Esophagus squamous epithelium (tissue), 5 donors: ENCODE measurements around the gene SYDE1. TPM values are rescaled to one million over a fixed set of nuclear protein-coding genes. Genes with fewer than 3 reads are reported as not detected.

ENCODE experiments used
- DNase-seq: peaks from one replicate; lab custom pipeline; 2025; lab: John Stamatoyannopoulos, UW
- H3K27ac ChIP-seq, 4 donors: fragments of 200-600 bp; sonication (generic); one replicate each; pipeline ENCODE4 v1.5.1; 2016 to 2019; ENCODE audit warnings: mild to moderate bottlenecking in 1 of 4
- H3K27me3 ChIP-seq, 4 donors: fragments of 200-600 bp; sonication (generic); 1 replicate in 3 of 4; 2 replicates in 1 of 4; pipeline versions ENCODE4 v1.5.1 to v1.6.0; 2017 to 2021; ENCODE audit warnings: antibody characterized with exemption in 1 of 4
- H3K36me3 ChIP-seq, 3 donors: fragments of 200-600 bp; sonication (generic); one replicate each; pipeline ENCODE4 v1.5.1; 2016 to 2019
- H3K4me1 ChIP-seq, 3 donors: fragments of 200-600 bp; sonication (generic); one replicate each; pipeline ENCODE4 v1.5.1; 2017 to 2019
- H3K4me3 ChIP-seq, 4 donors: fragments of 200-600 bp; sonication (generic); 1 replicate in 3 of 4; 2 replicates in 1 of 4; pipeline ENCODE4 v1.5.1; 2016 to 2019; ENCODE audit warnings: mild to moderate bottlenecking in 2 of 4, moderate library complexity in 1 of 4
- H3K9me3 ChIP-seq, 3 donors: fragments of 200-600 bp; sonication (generic); one replicate each; pipeline ENCODE4 v1.5.1; 2016 to 2019
- POLR2A ChIP-seq, 4 donors: fragments of 450-650 bp; IDR thresholded peaks; one replicate each; pipeline ENCODE4 v1.6.1; 2017; ENCODE audit warnings: antibody characterized with exemption in 4 of 4, mild to moderate bottlenecking in 4 of 4, moderate library complexity in 3 of 4
- WGBS, 2 donors: methylation state at CpG; one replicate each; pipeline ENCODE4 v1.1.5; 2018; 5-methylcytosine and 5-hydroxymethylcytosine counted together
- intact Hi-C: fragments of 100-400 bp; cut with DNase I; formaldehyde crosslinking; loops from one replicate; pipeline ENCODE4 v1.15.0; 2022
- small RNA-seq, 4 donors: library from RNA; depleted of rRNA; stranded (forward); fragments of <200 nt; gene quantifications; one replicate each; pipeline ENCODE3, GENCODE V24; 2016
- total RNA-seq, 4 donors: library from RNA; depleted of rRNA; stranded (reverse); fragments of >200 nt; gene quantifications; one replicate each; pipeline ENCODE4 v1.1.0, GENCODE V29; 2016
- TF ChIP-seq, protein P1 (sequence below), 6 experiments: fragments of 450-650 bp in 4 of 6; fragments of 200-600 bp in 2 of 6; sonication (generic) in 2 of 6; IDR thresholded peaks; one replicate each; pipeline ENCODE4 v1.5.1; 2016 to 2019; ENCODE audit warnings: antibody characterized with exemption in 6 of 6, mild to moderate bottlenecking in 4 of 6, moderate library complexity in 4 of 6
- donor health status: DM: yes; HTN: yes; CAD: no.

The SYDE1 gene
- total RNA-seq, 4 donors from 2014 or later = 1.4 to 10.3 (median 4.6) TPM

DNA sequence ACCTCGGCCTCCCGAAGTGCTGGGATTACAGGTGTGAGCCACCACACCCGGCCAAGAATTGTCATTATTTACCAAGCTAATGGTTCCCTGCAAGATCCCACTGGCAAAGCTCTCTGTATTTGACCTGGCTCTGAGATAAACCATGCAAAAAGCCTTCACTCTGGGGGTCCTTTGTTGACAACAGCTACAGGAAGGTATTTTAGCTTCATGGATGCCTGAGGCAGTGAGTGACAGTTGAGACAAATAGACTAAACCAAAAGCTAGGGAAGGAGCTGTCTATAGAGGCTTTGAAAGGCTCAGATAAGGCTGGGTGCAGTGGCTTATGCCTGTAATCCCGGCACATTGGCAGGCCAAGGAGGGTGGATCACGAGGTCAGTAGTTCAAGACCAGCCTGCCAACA, 48.1 kb downstream of the SYDE1 start:
- Histone ChIP-seq H3K36me3 (peaks cover 0 to 15% (median under 1%) of the 10 kb centered on the region in 3 donors), H3K27ac (no peak overlapping the region), H3K4me1 (no peaks in the 10 kb centered on the region), H3K27me3 (peaks cover 0 to 4% (median 0%) of the 10 kb centered on the region in 4 donors), H3K4me3 (no peak overlapping the region), H3K9me3 (peaks cover 0 to 10% (median 0%) of the 10 kb centered on the region in 3 donors)
- TF ChIP-seq POLR2A (IDR thresholded peaks at IDR 0.05) = no peak
- TF ChIP-seq, protein P1, sequence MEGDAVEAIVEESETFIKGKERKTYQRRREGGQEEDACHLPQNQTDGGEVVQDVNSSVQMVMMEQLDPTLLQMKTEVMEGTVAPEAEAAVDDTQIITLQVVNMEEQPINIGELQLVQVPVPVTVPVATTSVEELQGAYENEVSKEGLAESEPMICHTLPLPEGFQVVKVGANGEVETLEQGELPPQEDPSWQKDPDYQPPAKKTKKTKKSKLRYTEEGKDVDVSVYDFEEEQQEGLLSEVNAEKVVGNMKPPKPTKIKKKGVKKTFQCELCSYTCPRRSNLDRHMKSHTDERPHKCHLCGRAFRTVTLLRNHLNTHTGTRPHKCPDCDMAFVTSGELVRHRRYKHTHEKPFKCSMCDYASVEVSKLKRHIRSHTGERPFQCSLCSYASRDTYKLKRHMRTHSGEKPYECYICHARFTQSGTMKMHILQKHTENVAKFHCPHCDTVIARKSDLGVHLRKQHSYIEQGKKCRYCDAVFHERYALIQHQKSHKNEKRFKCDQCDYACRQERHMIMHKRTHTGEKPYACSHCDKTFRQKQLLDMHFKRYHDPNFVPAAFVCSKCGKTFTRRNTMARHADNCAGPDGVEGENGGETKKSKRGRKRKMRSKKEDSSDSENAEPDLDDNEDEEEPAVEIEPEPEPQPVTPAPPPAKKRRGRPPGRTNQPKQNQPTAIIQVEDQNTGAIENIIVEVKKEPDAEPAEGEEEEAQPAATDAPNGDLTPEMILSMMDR (IDR thresholded peaks at IDR 0.05) = no peak
- intact Hi-C loops = no loop called here
- 80 to 83% methylated on average over 5 of the region's 5 CpGs for WGBS, 2 donors
- no peak for DNase-seq

DNA sequence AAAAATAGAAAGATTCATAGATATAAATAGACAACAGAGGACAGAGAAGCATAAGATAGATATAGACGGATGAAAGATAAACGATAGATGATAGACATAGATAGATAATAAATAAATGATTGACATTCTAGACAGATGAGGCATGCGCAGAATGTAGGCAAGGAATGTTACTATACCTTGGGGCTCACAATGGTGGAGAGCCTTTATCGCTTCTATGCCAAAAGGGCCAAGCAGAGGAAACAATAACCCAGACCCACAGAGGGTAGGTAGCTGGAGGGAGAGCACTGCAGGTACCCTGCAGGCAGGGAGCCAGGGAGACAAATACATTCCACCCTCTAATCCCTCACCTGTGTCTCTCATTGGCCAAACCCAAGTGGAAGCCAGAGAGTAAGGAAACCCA, 49.2 kb downstream of the SYDE1 start:
- Histone ChIP-seq H3K36me3 (peaks cover 0 to 26% (median 9%) of the 10 kb centered on the region in 3 donors), H3K27ac (no peak overlapping the region), H3K4me1 (no peaks in the 10 kb centered on the region), H3K4me3 (no peak overlapping the region), H3K9me3 (peaks cover 0 to 10% (median 0%) of the 10 kb centered on the region in 3 donors), H3K27me3 (peaks cover 0 to 4% (median 0%) of the 10 kb centered on the region in 4 donors)
- DNase-seq = no peak
- no peak for TF ChIP-seq POLR2A (IDR thresholded peaks at IDR 0.05)
- TF ChIP-seq, protein P1 (IDR thresholded peaks at IDR 0.05) = no peak
- intact Hi-C loops = no loop called here
- WGBS, 2 donors = 95 to 97% methylated on average over 4 of the region's 4 CpGs

DNA sequence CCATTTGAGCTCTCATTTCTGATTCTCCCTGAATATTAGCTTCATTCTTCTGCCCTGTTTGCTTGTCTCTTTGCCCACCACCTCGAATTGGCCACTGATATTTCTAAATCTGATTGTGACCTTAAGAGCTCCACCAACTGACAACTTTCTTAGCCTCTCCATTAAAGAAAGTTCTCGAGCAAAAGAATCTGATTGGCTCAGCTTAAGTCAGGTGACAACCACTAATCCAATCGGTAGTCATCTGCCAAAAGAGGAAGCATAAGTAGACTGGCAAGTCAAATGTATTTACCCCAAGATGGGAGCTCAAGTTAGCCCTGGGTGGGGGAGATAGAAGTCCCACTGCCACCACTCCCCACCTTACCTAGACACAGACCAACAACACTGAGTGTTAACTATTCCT, 52.0 kb downstream of the SYDE1 start:
- Histone ChIP-seq H3K36me3 (peaks cover 0 to 54% (median 13%) of the 10 kb centered on the region in 3 donors), H3K9me3 (peaks cover 0 to 10% (median 0%) of the 10 kb centered on the region in 3 donors), H3K27ac (no peak overlapping the region), H3K4me3 (no peak overlapping the region), H3K4me1 (no peaks in the 10 kb centered on the region), H3K27me3 (no peaks in the 10 kb centered on the region)
- intact Hi-C loops = no loop called here
- no peak for DNase-seq
- no peak for TF ChIP-seq POLR2A (IDR thresholded peaks at IDR 0.05)
- TF ChIP-seq, protein P1 (IDR thresholded peaks at IDR 0.05) = no peak
- WGBS, 2 donors = 27 to 63% methylated on average over 1 to 3 of the region's 3 CpGs

DNA sequence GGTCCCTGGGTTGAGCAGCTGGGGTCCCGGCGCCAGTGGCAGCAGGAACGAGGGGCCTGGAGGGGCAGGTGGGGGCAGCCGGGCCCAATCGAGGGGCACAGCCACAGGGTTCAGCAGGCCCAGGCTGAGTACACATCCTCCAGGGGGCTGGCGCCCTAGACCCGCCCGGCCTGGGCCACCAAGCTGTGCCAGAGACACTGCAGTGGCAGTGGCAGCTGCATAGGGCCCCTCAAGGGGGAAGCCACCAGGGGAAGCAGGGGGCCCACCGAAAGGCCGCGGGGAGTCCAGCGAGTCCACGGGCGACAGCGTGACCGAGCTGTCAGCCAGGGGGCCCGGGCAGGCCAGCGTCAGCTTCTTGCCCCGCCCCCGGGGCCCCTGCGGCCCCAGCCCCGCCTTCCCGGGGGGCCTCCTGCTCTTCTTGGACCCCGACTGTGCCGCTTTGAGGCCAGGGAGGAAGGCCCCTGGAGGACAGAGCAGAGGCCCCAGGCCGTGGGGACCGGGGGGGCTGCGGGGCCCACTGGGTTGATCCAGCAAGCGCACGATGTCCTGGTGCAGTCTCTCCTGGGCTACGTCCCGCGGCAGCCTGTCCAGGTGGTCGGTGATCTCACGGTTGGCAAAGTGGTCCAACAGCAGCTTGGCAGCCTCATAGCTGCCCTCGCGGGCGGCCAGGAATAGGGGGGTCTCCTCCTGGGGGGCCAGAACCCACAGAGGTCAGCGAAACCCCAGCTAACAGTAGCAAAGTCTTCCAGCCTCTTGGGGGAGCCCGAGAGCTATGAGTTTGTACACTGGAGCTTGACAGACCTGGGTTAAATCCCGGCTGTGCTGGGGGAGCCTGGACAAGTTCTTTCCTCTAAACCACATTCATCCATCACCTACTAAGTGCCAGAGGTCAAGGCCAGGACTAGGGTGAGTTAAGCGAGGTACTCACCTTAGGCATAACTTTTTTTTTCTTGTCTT, 54.1 kb downstream of the SYDE1 start:
- Histone ChIP-seq H3K4me1 (no peaks in the 10 kb centered on the region), H3K27ac (no peak overlapping the region), H3K9me3 (peaks cover 0 to 29% (median 10%) of the 10 kb centered on the region in 3 donors), H3K4me3 (no peak overlapping the region), H3K27me3 (no peaks in the 10 kb centered on the region), H3K36me3 (peaks cover 0 to 75% (median 16%) of the 10 kb centered on the region in 3 donors)
- intact Hi-C loops = no loop called here
- TF ChIP-seq POLR2A (IDR thresholded peaks at IDR 0.05) = no peak
- TF ChIP-seq, protein P1 (IDR thresholded peaks at IDR 0.05) = peak in 1 of 6 experiments; percentile 33
- DNase-seq = no peak
- 83 to 88% methylated on average over 4 to 13 of the region's 42 CpGs for WGBS, 2 donors

Small RNAs within 50 kb of the gene (small RNA-seq; reads per million reads assigned to genes)
- gene RNU6-782P = 0 reads per million in 4 donors

Other genes with a start within 250 kb of the SYDE1 start
- not detected for gene OR7A17, start 221.3 kb upstream of the SYDE1 start, total RNA-seq
- not detected for gene OR7C2, start 165.9 kb upstream of the SYDE1 start, total RNA-seq
- not detected for gene SLC1A6, start 127.5 kb upstream of the SYDE1 start, total RNA-seq
- under 1 TPM in 2 of 4 donors, not detected in 2; 0.42 to 0.44 TPM for gene CASP14, start 57.9 kb upstream of the SYDE1 start, total RNA-seq
- gene OR1I1, start 25.2 kb upstream of the SYDE1 start, total RNA-seq = not detected
- gene NOTCH3, start 93.6 kb downstream of the SYDE1 start, total RNA-seq = 100 to 1,000 TPM in 3 of 4 donors, 10 to 100 TPM in 1; 95.6 to 278 (median 122) TPM
- gene EPHX3, start 125.0 kb downstream of the SYDE1 start, total RNA-seq = 10 to 100 TPM; 18.7 to 93.0 (median 48.9) TPM
- gene BRD4, start 225.1 kb downstream of the SYDE1 start, total RNA-seq = 10 to 100 TPM in 3 of 4 donors, 1 to 10 TPM in 1; 7.7 to 38.2 (median 31.3) TPM